GM12801 (cell line): ENCODE measurements around the gene LCE3C.

Experiments used
- TF ChIP-seq, protein P1 (sequence below): IDR thresholded peaks from one replicate; pipeline ENCODE4 v1.5.1; 2011; ENCODE audit warnings: control low read depth; ENCODE audit not compliant: insufficient read length; ENCODE audit errors: extremely low read depth

LCE3C gene

DNA sequence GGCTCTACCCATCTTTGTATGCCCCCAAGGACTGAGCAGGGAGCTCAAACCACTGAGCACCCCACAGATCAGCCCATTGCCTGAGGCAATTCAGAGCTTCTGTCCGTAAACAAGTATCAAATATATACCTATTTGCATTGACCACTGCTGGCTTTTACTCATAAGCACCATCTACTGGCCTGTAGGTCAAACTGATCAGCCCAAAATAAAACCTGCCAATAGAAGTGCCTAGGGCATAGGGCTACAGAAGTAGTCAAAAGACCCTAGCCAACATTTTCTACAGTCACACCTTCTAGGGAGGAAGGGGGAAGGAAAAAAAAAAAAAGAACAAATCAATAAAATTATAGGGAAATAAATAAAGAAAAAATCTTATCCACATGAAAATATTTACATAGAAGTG lies 14.4 kb upstream of the LCE3C start:
- TF ChIP-seq, protein P1, sequence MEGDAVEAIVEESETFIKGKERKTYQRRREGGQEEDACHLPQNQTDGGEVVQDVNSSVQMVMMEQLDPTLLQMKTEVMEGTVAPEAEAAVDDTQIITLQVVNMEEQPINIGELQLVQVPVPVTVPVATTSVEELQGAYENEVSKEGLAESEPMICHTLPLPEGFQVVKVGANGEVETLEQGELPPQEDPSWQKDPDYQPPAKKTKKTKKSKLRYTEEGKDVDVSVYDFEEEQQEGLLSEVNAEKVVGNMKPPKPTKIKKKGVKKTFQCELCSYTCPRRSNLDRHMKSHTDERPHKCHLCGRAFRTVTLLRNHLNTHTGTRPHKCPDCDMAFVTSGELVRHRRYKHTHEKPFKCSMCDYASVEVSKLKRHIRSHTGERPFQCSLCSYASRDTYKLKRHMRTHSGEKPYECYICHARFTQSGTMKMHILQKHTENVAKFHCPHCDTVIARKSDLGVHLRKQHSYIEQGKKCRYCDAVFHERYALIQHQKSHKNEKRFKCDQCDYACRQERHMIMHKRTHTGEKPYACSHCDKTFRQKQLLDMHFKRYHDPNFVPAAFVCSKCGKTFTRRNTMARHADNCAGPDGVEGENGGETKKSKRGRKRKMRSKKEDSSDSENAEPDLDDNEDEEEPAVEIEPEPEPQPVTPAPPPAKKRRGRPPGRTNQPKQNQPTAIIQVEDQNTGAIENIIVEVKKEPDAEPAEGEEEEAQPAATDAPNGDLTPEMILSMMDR: no peak

DNA sequence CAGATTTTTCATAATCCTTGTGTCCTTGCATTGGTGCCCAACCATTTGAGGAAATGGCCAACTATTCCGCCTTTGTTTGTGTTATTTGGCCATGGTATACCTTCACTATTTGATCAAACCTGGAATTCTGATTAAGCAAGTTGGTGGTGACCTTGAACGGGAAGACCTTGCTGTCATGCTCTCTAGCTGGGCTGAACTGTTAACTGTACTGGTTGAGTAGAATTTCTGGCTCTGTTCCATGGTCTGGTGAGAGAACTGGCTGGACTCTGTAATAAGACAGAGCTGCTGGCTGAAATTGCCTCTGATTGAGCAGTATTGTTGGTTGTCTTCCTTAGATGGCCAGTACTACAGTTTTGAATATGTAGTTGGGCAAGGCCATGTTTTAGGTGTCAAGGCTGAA lies 3.0 kb upstream of the LCE3C start:
- TF ChIP-seq, protein P1: no peak

DNA sequence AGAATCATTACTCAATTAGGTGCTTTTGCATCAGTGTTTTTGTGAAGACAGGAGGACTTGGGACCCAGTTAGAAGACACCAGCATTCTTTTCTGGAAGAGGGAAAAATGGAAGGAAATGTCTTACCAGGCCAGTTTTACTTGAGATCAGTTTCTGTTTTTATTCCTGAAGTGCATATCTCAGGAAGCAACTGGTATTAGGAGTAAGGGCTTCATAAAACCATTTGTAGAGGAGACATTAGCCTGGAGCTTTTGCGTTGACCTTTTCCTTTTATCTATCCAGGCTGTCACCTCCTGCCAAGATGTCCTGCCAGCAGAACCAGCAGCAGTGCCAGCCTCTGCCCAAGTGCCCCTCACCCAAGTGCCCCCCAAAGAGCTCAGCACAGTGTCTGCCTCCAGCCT lies 13.5 kb downstream of the LCE3C start, which contains the start of gene LCE3B:
Gene LCE3B (plus strand): TSS at position 301 of the 400 bp plus-strand sequence. CDS start 0 bp downstream, at position 301.
- TF ChIP-seq, protein P1: no peak

DNA sequence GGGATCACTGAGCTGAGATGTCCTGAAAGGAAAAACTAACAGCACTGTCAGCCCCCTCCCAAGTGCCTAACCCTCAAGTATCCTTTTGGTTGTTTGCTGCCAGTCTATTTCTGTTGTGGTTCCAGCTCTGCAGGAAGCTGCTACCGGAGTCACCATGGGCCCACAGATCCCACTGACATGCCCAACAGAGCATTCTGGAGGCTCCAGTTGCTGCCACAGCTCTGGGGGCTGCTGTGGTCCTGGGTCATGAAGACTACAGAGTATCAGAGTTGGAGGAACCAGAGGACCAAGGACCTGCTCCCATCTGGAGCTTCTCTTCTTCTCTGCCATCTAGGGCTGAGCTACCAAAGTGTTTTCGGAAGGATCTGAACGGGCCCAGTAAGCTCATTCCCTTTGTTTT lies 22.0 kb downstream of the LCE3C start:
- TF ChIP-seq, protein P1: no peak

DNA sequence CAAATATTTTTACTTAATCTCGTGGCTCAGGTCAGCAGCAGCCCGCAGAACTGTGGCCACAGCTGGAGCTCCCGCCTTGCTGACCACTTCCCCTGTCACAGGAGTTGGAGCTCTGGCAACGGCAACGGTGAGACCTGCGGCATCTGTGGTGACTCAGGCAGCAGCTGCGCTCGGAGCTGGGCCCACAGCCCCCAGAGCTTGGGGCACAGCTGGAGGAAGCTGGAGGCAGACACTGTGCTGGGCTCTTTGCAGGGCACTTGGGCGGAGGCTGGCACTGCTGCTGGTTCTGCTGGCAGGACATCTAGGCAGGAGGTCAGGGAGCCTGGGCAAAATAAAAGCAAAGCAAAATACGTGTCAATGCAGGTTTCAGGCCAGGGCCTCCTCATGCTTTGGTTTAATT lies 22.8 kb downstream of the LCE3C start, which contains the start of gene LCE3A:
Gene LCE3A (minus strand): TSS at position 301 of the 400 bp plus-strand sequence. CDS start 0 bp downstream, at position 301.
- TF ChIP-seq, protein P1: no peak

DNA sequence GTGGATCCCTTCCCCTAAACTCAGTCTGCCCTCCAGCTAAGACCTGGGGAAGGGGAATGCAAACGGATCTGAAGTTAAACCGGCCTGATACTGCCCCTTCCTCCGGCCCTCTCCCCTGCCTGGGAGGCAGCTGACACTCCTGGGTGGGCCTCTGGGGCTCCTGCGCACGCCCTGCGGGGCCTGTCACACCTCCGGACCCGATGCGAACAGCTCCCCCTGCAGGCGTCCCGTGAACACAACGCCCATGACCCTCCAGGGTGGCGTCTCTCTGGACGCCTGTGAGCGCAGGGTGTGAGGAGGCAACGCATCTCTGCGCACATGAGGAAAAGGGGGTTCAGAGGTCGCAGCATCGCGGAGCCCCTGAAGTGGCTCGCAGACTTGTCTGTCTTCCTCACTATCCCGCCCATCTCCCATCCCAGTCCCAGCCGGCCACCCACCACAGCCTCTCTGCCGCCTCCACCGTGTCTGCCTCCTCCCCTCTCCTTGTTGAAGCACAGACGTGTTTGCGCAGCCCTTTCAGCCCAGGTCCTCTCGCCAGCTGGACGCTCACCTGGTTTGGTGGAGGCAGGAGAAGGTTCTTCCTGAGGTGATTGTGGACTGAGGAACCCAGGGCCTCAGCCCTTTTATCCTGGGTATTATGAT lies 23.3 kb downstream of the LCE3C start:
- TF ChIP-seq, protein P1: no peak

DNA sequence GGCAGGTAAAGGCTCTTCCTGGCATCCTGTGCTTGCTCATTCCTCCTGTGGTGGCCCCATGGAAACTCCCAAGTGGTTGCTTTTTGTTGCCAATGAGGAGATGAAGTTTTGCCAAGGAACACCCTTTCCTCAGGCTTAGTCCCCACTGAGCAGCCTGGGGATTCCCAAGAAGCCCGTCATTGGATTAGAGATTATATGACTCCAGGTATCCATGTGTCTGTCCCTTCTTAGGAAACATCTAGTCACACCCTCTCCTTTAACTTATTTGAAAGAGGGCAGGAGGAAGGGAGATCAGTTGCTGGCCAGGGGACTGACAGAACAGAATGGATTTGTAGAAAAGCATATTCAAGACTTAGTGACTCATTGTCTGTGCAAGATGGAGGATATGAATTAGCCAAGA lies 26.7 kb downstream of the LCE3C start:
- TF ChIP-seq, protein P1: no peak
